ENCODE measurements around the gene IP6K3.

Gene IP6K3

GRCh38 chr6:33751771-33752645 lies 5.3 kb upstream of the IP6K3 start:
- no peak overlapping the region for H3K9ac ChIP-seq (ENCODE audit: low read length)
- H3K9me2 ChIP-seq (replicated peaks; ENCODE audit: insufficient read depth, low read length): no peaks in the 10 kb centered on the region
- H3K4me2 ChIP-seq (ENCODE audit: low read depth, low read length): no peak overlapping the region
- no peaks in the 10 kb centered on the region for H3K79me2 ChIP-seq (ENCODE audit: low read length)
- no peak for DNase-seq
- H3K36me3 ChIP-seq (replicated peaks; ENCODE audit: insufficient read depth, low read length): no peaks in the 10 kb centered on the region
- no peaks in the 10 kb centered on the region for H3K9me3 ChIP-seq (replicated peaks; ENCODE audit: insufficient read depth, low read length)
- H3K4me3 ChIP-seq (ENCODE audit: low read length): no peak overlapping the region
- H2AFZ ChIP-seq (ENCODE audit: low read length): no peak overlapping the region
- no peak overlapping the region for H3K27ac ChIP-seq (ENCODE audit: low read length)
- H3K27me3 ChIP-seq (replicated peaks; ENCODE audit: insufficient read depth, low read length): peaks cover 43% of the 10 kb centered on the region
- H3K4me1 ChIP-seq (ENCODE audit: low read length): no peaks in the 10 kb centered on the region
- TF ChIP-seq EZH2phosphoT487 (IDR thresholded peaks at IDR 0.05; ENCODE audit: low read length) (no peak), EZH2 (optimal IDR thresholded peaks at IDR 0.05; ENCODE audit: low read depth, low read length) (no peak)
- TF ChIP-seq, protein P1, sequence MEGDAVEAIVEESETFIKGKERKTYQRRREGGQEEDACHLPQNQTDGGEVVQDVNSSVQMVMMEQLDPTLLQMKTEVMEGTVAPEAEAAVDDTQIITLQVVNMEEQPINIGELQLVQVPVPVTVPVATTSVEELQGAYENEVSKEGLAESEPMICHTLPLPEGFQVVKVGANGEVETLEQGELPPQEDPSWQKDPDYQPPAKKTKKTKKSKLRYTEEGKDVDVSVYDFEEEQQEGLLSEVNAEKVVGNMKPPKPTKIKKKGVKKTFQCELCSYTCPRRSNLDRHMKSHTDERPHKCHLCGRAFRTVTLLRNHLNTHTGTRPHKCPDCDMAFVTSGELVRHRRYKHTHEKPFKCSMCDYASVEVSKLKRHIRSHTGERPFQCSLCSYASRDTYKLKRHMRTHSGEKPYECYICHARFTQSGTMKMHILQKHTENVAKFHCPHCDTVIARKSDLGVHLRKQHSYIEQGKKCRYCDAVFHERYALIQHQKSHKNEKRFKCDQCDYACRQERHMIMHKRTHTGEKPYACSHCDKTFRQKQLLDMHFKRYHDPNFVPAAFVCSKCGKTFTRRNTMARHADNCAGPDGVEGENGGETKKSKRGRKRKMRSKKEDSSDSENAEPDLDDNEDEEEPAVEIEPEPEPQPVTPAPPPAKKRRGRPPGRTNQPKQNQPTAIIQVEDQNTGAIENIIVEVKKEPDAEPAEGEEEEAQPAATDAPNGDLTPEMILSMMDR (IDR thresholded peaks at IDR 0.05; ENCODE audit: low read length): no peak
- H3F3A ChIP-seq (ENCODE audit: insufficient read depth, low read length): no peaks in the 10 kb centered on the region
- no peaks in the 10 kb centered on the region for H4K20me1 ChIP-seq (ENCODE audit: insufficient read depth, low read length)

DNA sequence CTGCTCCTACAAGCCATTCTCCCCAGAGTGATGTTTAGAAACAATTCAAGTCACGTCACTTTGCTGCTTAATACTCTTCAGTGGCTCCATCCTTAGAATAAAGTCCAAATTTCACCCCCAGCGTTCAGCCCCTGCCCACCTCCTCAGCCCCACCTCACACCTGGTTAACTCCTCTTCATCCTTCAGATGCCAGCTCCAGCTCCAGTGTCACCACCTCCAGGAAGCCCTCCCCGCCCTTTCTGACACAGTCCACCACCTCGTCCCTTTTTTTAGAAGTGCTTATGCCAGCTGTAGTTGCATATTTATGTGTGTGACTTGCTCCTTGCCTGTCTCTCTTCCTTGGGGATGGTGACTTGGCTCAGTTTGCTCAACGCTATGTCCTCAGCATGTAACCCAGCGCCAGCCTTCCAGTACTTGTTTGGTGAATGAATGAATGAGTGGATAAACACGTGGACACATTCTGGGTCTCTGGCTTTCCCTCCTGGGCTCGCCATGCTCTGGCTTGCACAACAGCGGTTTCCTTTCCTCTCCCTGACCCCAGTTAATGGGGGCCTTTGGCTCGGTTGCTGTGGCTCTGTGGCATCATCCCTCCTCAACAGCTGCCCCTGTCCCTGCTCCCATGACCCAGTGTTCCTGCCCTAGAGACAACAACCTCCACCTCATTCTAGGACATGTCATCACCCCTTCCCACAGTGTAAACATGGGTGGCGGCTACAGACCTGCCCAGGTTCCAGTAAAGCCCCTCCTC lies 3.7 kb upstream of the IP6K3 start:
- H3K9ac ChIP-seq (ENCODE audit: low read length): no peak overlapping the region
- DNase-seq: no peak
- no peak overlapping the region for H2AFZ ChIP-seq (ENCODE audit: low read length)
- no peaks in the 10 kb centered on the region for H4K20me1 ChIP-seq (ENCODE audit: insufficient read depth, low read length)
- H3K4me2 ChIP-seq (ENCODE audit: low read depth, low read length): no peak overlapping the region
- H3K27ac ChIP-seq (ENCODE audit: low read length): no peak overlapping the region
- H3K9me2 ChIP-seq (replicated peaks; ENCODE audit: insufficient read depth, low read length): no peaks in the 10 kb centered on the region
- H3K4me3 ChIP-seq (ENCODE audit: low read length): no peak overlapping the region
- no peak for TF ChIP-seq EZH2phosphoT487 (IDR thresholded peaks at IDR 0.05; ENCODE audit: low read length)
- TF ChIP-seq, protein P1 (IDR thresholded peaks at IDR 0.05; ENCODE audit: low read length): no peak
- TF ChIP-seq EZH2 (optimal IDR thresholded peaks at IDR 0.05; ENCODE audit: low read depth, low read length): no peak
- H3K79me2 ChIP-seq (ENCODE audit: low read length): no peaks in the 10 kb centered on the region
- no peaks in the 10 kb centered on the region for H3K36me3 ChIP-seq (replicated peaks; ENCODE audit: insufficient read depth, low read length)
- H3F3A ChIP-seq (ENCODE audit: insufficient read depth, low read length): no peaks in the 10 kb centered on the region
- H3K4me1 ChIP-seq (ENCODE audit: low read length): no peaks in the 10 kb centered on the region
- no peaks in the 10 kb centered on the region for H3K9me3 ChIP-seq (replicated peaks; ENCODE audit: insufficient read depth, low read length)
- H3K27me3 ChIP-seq (replicated peaks; ENCODE audit: insufficient read depth, low read length): peaks cover 57% of the 10 kb centered on the region

DNA sequence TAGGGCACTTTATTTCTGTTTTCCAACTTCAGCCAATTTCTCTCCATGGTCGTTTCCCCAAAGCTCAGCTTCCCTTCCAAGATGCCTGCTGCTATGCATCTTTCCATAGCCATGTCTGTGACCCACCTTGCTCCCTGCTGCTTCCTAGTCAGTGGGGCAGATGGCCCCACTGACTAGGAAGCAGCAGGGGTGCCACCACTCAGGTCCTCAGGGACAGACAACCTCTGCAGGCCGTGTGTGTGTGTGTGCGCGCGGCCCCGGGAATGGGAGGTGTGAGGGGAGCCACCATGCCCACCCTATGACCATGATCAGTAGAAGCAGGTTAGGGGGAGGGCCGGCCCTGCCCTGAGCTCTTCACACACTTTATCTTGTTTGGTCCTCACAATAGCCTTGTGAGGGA lies 2.7 kb upstream of the IP6K3 start:
- no peaks in the 10 kb centered on the region for H4K20me1 ChIP-seq (ENCODE audit: insufficient read depth, low read length)
- no peak for TF ChIP-seq EZH2phosphoT487 (IDR thresholded peaks at IDR 0.05; ENCODE audit: low read length)
- TF ChIP-seq, protein P1 (IDR thresholded peaks at IDR 0.05; ENCODE audit: low read length): no peak
- no peak for TF ChIP-seq EZH2 (optimal IDR thresholded peaks at IDR 0.05; ENCODE audit: low read depth, low read length)
- H3K9me3 ChIP-seq (replicated peaks; ENCODE audit: insufficient read depth, low read length): no peaks in the 10 kb centered on the region
- H3K27me3 ChIP-seq (replicated peaks; ENCODE audit: insufficient read depth, low read length): peaks cover 59% of the 10 kb centered on the region
- H3K9me2 ChIP-seq (replicated peaks; ENCODE audit: insufficient read depth, low read length): no peaks in the 10 kb centered on the region
- H2AFZ ChIP-seq (ENCODE audit: low read length): no peak overlapping the region
- no peaks in the 10 kb centered on the region for H3F3A ChIP-seq (ENCODE audit: insufficient read depth, low read length)
- H3K4me3 ChIP-seq (ENCODE audit: low read length): no peak overlapping the region
- no peaks in the 10 kb centered on the region for H3K36me3 ChIP-seq (replicated peaks; ENCODE audit: insufficient read depth, low read length)
- no peak overlapping the region for H3K4me2 ChIP-seq (ENCODE audit: low read depth, low read length)
- H3K79me2 ChIP-seq (ENCODE audit: low read length): no peaks in the 10 kb centered on the region
- H3K27ac ChIP-seq (ENCODE audit: low read length): no peak overlapping the region
- H3K9ac ChIP-seq (ENCODE audit: low read length): no peak overlapping the region
- no peak for DNase-seq
- H3K4me1 ChIP-seq (ENCODE audit: low read length): no peaks in the 10 kb centered on the region
